22Rv1 (cell line): ENCODE results near the gene RBM10.

Experiments
- ZFX ChIP-seq: fragments of 450-650 bp; IDR thresholded peaks from 2 replicates; pipeline ENCODE4 v1.6.1; 2017; ENCODE audit warnings: antibody characterized with exemption, borderline replicate concordance
- TF ChIP-seq, protein P1 (sequence below): fragments of 450-650 bp; IDR thresholded peaks from 2 replicates; pipeline ENCODE4 v1.5.1; 2017; ENCODE audit warnings: mild to moderate bottlenecking

DNA sequence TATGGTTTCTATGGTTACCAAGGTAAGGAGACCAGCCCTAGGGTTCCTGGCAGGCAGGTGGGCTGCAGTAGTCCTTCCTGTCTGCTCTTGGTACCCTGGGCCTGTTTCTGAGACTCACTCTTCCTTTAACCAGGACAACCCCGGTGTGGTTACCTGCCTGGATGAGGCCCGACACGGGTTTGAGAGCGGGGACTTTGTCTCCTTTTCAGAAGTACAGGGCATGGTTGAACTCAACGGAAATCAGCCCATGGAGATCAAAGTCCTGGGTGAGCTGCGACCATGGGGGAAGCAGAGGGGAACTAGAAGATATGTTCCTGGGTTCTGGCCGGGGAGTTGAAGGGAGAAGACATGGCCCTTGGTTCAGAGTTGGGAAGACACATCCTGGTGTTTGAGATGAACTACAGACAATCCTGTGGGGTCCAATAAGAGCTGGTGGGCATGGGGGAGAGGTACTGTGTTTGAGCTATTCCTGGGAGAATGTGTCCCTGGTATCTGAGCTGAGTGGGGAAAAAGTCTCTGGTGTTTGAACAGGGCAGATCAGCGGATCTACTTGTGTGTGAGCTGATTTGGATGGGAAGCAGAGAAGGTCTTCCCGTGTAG lies 56.4 kb downstream of the RBM10 start:
- TF ChIP-seq, protein P1, sequence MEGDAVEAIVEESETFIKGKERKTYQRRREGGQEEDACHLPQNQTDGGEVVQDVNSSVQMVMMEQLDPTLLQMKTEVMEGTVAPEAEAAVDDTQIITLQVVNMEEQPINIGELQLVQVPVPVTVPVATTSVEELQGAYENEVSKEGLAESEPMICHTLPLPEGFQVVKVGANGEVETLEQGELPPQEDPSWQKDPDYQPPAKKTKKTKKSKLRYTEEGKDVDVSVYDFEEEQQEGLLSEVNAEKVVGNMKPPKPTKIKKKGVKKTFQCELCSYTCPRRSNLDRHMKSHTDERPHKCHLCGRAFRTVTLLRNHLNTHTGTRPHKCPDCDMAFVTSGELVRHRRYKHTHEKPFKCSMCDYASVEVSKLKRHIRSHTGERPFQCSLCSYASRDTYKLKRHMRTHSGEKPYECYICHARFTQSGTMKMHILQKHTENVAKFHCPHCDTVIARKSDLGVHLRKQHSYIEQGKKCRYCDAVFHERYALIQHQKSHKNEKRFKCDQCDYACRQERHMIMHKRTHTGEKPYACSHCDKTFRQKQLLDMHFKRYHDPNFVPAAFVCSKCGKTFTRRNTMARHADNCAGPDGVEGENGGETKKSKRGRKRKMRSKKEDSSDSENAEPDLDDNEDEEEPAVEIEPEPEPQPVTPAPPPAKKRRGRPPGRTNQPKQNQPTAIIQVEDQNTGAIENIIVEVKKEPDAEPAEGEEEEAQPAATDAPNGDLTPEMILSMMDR: no peak
- TF ChIP-seq ZFX: no peak
